GM19455 (cell line): ENCODE results near the gene TMEM50A.
"Not testable (repeated sequence)": the region's sequence is repeated elsewhere in the genome, so short reads cannot be mapped to it uniquely, and the experiment has no call there.

Experiments
- ATAC-seq: cut with Tn5 transposase; IDR thresholded peaks from one replicate; pipeline ENCODE4 v1.9.1; 2021; ENCODE audit not compliant: unreplicated experiment

The TMEM50A gene

DNA sequence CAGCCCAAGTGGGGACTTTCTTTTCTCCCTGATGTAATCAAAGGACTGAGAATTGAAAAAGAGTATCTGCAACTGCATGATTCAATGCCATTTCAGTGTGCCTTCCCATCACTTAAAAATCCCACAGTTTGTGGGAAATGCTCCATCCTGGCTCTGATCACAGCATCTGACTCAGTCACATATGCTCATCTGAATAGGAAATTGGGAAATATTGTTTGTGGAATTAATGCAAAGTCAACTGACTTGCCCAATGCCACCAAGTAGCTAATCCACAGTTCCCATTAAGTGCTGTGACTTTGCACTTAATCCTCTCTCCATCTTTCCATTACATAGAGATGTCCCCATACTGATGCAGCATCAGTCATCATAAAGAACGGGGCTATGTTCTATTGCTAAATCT is 45.0 kb downstream of the TMEM50A start:
- ATAC-seq = not testable (repeated sequence)

DNA sequence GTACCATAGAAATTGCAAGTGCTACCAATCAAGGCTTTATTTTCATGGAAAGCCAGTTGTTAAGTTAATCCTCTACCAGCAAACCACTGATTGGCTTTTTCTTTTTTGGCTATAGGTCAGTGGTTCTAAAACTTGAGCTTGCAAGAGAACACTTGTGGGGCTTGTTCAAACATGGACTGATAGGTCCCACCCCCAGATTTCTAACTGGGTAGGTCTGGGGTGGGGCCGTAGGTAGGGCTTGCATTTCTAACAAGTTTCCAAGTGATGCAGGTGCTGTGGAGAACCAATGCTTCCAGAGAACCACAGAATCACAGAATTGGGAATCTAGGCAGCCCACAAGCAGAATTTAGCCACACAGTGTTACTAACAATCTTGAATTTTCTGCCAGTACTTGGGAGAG is 45.7 kb downstream of the TMEM50A start:
- ATAC-seq = not testable (repeated sequence)

DNA sequence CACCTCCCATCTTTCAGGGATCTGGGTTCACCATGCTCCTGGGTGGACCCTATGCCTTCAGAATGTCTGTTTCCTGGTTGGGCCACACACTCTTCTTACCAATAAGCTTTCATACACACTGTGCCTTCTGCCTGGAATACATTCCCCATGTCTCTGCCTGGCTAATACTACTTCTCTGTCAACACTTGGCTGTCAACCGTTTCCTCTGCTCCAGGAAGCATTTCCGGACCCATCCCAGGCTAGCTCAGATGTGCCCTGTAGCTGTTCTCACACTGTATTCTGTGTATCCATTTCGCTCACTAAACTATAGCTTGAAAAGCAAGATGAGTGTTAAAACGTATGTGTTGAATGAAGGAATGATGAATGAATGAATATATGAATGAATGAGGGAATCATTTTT is 49.0 kb downstream of the TMEM50A start:
- not testable (repeated sequence) for ATAC-seq

DNA sequence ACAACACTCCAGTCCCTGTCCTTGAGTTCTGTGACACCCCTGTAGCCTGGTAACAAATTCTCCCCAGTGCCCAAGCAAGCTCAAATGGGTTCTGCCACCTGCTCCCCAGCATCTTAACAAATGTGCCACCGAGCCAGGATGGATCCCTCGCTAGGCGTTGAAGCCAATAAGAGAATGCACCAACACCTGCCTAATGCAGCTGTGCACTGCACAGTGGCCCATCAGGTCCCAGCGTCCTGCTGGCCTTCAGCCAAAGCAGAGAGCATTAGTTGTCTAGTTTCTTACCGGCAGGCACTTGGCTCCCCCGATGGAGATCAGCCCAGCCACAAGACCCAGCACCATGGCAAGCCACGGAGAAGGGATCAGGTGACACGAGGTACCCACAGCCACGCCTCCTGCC is 50.6 kb downstream of the TMEM50A start:
- ATAC-seq = not testable (repeated sequence)

DNA sequence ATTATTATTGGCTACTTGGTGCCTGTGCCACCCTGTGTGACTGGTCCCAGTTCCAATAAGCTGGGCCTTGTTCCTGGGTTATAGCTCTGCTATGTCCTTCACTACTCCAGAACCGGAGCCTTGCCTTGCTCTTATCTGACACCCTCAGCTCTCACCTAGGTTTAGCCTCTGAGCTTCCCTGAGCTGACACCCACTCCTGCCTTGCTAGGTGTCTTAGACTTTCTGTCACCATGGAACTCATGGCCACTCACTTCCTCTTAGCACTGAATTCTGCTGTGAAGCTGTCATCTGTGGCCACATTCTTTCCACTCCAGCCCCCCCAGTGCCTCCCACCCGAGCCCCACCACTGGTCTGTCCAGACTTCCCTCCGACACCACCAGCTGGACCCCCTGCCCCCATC is 51.6 kb downstream of the TMEM50A start:
- ATAC-seq = not testable (repeated sequence)

DNA sequence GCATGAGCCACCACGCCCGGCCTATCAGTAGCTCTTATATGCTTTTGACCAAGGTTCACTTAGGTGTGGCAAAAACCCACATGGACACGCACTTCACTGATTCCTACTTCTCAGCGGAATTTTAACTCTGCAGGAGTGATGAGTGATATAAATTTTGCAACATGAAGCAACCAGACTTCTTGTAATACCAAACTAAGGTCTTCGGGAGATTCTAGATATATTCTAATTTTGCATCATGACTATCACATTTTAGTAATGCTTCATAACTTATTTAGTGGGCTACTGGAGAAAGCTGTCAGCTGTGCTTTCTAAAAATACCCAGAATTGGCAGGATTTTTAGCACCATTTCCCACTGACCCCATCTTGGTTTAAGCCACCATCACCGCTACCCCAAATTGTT is 54.7 kb downstream of the TMEM50A start:
- ATAC-seq = no peak

DNA sequence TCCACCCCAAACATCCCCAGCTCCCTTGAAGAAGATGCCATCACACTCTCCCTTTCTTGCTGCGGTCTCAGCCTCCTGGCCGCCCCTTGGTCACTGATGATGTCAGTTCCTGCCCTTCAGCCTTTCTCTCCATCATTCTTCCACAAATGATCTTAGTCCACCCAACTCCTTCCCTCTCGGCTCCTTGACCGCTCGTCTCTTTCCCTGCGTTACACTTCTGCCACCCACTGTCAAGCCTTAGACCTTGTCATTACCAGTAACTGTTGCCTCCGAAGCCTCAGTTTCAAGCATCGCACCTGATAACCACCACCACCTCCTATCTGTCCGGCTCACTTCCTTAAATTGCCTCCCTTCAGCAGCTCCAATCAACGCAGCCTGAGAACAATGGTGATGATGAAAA is 59.4 kb downstream of the TMEM50A start:
- ATAC-seq = not testable (repeated sequence)

DNA sequence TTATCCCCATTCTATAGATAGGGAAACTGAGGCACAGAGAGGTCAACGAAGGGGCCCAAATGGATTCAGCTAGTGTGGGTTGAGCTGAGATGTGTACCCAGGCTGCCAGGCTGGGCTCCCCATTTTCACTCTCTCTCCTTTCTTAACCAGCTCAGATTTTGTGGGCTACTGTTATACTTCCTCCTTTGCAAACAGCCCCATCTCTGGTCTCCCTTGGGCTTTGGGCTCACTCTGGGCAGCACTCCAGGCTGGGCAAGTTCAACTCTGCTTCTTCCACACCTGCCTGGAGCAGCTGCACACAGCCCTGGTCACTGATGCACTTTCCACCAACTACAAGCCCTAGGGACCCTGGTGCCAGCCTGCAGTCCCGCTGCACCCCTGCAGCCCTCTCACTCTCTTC is 59.9 kb downstream of the TMEM50A start:
- ATAC-seq = not testable (repeated sequence)

DNA sequence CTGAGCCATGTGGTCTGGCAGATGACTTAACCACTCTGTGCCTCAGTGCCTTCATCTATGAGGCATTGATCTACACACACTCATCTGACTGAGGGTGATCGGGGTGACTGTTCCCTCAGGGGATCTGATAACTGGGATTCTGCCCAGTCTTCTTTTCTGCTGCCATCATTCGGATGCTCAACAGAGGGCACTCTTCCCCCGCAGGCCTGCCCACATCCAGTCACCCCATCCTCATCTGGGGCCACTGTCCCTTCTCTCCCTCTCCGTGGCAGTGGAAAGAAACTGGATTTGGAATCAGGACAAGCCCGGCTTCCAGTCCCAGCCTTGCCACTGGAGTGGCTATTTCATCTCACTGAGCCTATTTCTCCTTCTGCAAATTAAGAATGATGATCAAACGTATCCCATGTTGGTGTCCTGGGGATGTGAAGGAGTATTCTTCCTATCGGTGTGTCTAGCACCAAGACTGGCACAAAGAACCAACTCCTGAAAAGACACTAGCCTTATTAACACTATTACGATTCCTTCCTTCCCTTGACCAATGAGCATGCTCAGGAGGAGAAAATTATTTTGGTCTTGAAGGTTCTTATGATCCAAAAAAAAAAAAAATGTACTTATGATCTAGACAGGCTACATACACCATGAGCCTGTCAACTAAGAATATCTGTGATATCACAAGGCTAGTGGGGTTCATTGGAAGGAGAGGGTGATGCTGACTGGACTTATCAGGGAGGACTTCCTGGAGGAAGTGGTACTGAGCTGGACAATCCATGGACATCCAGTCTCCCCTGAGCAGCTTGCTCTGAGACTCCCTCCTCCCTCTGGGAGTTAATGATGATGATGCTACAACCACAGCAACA is 65.0 kb downstream of the TMEM50A start:
- not testable (repeated sequence) for ATAC-seq

DNA sequence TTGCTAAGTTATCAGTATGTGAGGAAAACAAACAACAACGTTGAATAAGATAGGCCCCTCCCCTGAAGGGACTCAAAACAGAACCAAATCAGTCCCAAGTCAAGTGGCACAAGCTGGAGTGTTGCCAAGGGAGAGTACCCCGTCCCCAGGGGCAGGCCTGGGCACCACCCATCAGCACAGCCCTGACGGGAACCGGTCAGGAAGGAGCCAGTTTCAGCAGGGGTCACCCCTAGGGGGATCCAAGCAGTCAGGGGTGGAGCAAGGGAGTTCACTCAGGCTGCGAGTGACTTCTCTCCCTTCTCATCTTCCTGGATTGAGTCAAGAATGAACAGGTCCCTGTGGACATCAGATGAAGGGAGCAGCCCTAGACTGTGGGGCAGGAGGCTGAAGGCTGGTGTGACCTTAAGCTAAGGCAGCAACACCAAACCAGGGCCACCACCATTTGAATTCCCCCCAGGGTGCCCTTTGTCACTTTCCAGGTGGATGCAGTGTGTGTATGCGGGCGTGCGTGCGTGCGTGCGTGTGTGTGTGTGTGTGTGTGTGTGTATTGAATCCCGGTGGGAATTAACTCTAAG is 67.7 kb downstream of the TMEM50A start:
- not testable (repeated sequence) for ATAC-seq

DNA sequence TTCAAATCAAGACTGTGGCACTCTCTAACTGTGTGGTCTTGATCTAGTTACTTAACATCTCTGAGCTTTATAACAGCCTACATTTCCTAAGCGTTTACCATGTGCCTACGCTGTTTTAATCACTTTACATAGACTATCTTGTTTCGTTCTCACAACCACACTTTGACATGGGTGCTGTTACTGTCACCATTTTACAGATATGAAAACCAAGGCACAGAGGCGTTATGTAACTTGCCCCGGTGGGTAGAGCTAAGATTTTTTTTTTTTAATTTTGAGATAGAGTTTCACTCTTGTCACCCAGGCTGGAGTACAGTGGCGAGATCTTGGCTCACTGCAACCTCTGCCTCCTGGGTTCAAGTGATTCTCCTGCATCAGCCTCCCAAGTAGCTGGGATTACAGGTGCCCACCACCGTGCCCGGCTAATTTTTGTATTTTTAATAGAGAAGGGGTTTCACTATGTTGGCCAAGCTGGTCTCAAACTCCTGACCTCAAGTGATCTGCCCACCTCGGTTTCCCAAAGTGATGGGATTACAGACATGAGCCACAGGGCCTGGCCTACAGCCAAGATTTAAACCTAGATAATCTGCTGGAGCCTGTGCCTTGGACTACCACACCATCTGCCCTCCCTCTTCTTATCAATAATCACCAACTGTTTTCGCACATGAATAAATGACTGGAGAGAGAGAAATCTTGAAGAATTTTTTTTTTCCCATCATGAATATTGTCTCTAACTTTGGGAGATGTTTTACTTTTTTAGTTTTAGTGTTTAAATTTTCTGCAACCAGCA is 71.7 kb downstream of the TMEM50A start:
- ATAC-seq = not testable (repeated sequence)
